T-cell (primary cell): Measurements from ENCODE around the gene MLN. TPM values are rescaled to one million over a fixed set of nuclear protein-coding genes. Genes with fewer than 3 reads are reported as not detected.

Experiments used
- total RNA-seq, 35 experiments: library from RNA in 6 of 35; stranded (reverse) in 6 of 35; fragments of 120-200 nt in 1 of 35; gene quantifications; one replicate each; pipeline versions ENCODE4 v1.2.1 to v1.2.4 and lab custom pipeline; 2013 to 2026

The MLN gene
- total RNA-seq, 5 donors from 2014 or later (not counting 1 experiment from before 2014, with no cell fraction given): not detected

Other genes with a start within 250 kb of the MLN start
- 10 to 100 TPM; 22.9 to 31.6 (median 27.9) TPM for gene BAK1, start 223.7 kb downstream of the MLN start, total RNA-seq
- 10 to 100 TPM; 49.2 to 63.6 (median 62.4) TPM for gene ITPR3, start 182.7 kb downstream of the MLN start, total RNA-seq
- gene UQCC2, start 92.3 kb downstream of the MLN start, total RNA-seq: 10 to 100 TPM; 17.2 to 36.2 (median 32.7) TPM
- gene IP6K3, start 57.1 kb downstream of the MLN start, total RNA-seq: not detected
- gene LEMD2, start 14.9 kb downstream of the MLN start, total RNA-seq: 100 to 1,000 TPM; 115 to 125 (median 118) TPM